DMS153 (cell line): ENCODE results near the gene SAMD15.
"Not testable (repeated sequence)": the region's sequence is repeated elsewhere in the genome, so short reads cannot be mapped to it uniquely, and the experiment has no call there.

ENCODE experiments used
- DNase-seq: peaks from one replicate; lab custom pipeline; 2025; lab: John Stamatoyannopoulos, UW

SAMD15 gene

GRCh38 chr14:77375973-77376770 lies 1.0 kb upstream of the SAMD15 start:
- DNase-seq, result no peak

GRCh38 chr14:77377502-77377844 lies 294 bp downstream of the SAMD15 start:
- DNase-seq, result no peak

GRCh38 chr14:77378701-77379100 lies 1.5 kb downstream of the SAMD15 start:
- no peak for DNase-seq

- no peak for DNase-seq
Observed at GRCh38 chr14:77390188-77390587, 13.0 kb downstream of the SAMD15 start.

GRCh38 chr14:77400216-77400615 lies 23.0 kb downstream of the SAMD15 start:
- no peak for DNase-seq

- no peak for DNase-seq
Observed at GRCh38 chr14:77403768-77404167, 26.6 kb downstream of the SAMD15 start.

- no peak for DNase-seq
Observed at GRCh38 chr14:77406086-77406485, 28.9 kb downstream of the SAMD15 start.

- DNase-seq, result no peak
Observed at GRCh38 chr14:77406718-77407117, 29.5 kb downstream of the SAMD15 start.

- no peak for DNase-seq
Observed at GRCh38 chr14:77407158-77407557, 30.0 kb downstream of the SAMD15 start.

GRCh38 chr14:77409131-77409533 lies 32.0 kb downstream of the SAMD15 start:
- no peak for DNase-seq

- DNase-seq, result not testable (repeated sequence)
Observed at GRCh38 chr14:77415403-77416030, 38.3 kb downstream of the SAMD15 start.

- DNase-seq, result not testable (repeated sequence)
Observed at GRCh38 chr14:77416098-77416497, 38.9 kb downstream of the SAMD15 start.

- DNase-seq, result no peak
Observed at GRCh38 chr14:77416836-77417235, 39.7 kb downstream of the SAMD15 start.

GRCh38 chr14:77421201-77421600 lies 44.0 kb downstream of the SAMD15 start:
- DNase-seq, result no peak

- DNase-seq, result no peak
Observed at GRCh38 chr14:77423423-77423822, 46.2 kb downstream of the SAMD15 start, which contains the start of gene NOXRED1. TSS of gene NOXRED1 (minus strand) at chr14:77423523. CDS start at chr14:77422889, 634 bp downstream.

- DNase-seq, result no peak
Observed at GRCh38 chr14:77424862-77425261, 47.7 kb downstream of the SAMD15 start.

- no peak for DNase-seq
Observed at GRCh38 chr14:77426396-77426795, 49.2 kb downstream of the SAMD15 start.

GRCh38 chr14:77436042-77436441 lies 58.9 kb downstream of the SAMD15 start:
- no peak for DNase-seq

GRCh38 chr14:77438596-77438995 lies 61.4 kb downstream of the SAMD15 start:
- DNase-seq, result no peak

GRCh38 chr14:77439861-77440260 lies 62.7 kb downstream of the SAMD15 start:
- DNase-seq, result no peak
